Osteoblast (primary cell): ENCODE data around the gene ITGB2. TPM values are rescaled to one million over a fixed set of nuclear protein-coding genes. Genes with fewer than 3 reads are reported as not detected.

Experiments used
- DNase-seq: peaks from one replicate; pipeline ENCODE4 v3.0.0; 2011; ENCODE audit warnings: low spot score, mixed read lengths; ENCODE audit not compliant: insufficient read length; ENCODE audit errors: missing footprints
- H2AFZ ChIP-seq: 2 replicates; pipeline ENCODE4 v1.6.0; 2011; ENCODE audit warnings: mild to moderate bottlenecking, low read length
- H3K27ac ChIP-seq: 2 replicates; pipeline ENCODE4 v1.5.1; 2011; ENCODE audit warnings: mild to moderate bottlenecking, low read depth, low read length, moderate library complexity
- H3K27me3 ChIP-seq: 2 replicates; pipeline ENCODE4 v1.6.0; 2012; ENCODE audit warnings: mild to moderate bottlenecking, control low read depth, inconsistent platforms, low read length, moderate library complexity; ENCODE audit not compliant: insufficient read depth
- H3K36me3 ChIP-seq: 2 replicates; pipeline ENCODE4 v1.5.1; 2011; ENCODE audit warnings: mild to moderate bottlenecking, low read length, control low read depth, moderate library complexity; ENCODE audit not compliant: insufficient read depth
- H3K4me1 ChIP-seq: 2 replicates; pipeline ENCODE4 v1.5.1; 2011; ENCODE audit warnings: mild to moderate bottlenecking, low read length, control low read depth, moderate library complexity; ENCODE audit not compliant: insufficient read depth
- H3K4me2 ChIP-seq: 2 replicates; pipeline ENCODE4 v1.6.0; 2011; ENCODE audit warnings: mild to moderate bottlenecking, low read length; ENCODE audit not compliant: insufficient read depth
- H3K4me3 ChIP-seq: fragments of 200-600 bp; sonication (generic); 3 replicates; pipeline ENCODE4 v1.5.1; 2012; ENCODE audit warnings: mild to moderate bottlenecking, low read length, inconsistent platforms; ENCODE audit not compliant: insufficient read depth
- H3K79me2 ChIP-seq: 2 replicates; pipeline ENCODE4 v1.6.0; 2012; ENCODE audit warnings: mild to moderate bottlenecking, low read length, control low read depth, inconsistent platforms; ENCODE audit not compliant: insufficient read depth
- H3K9me3 ChIP-seq: 2 replicates; pipeline ENCODE4 v1.5.1; 2011; ENCODE audit warnings: low read depth, low read length, control low read depth
- H4K20me1 ChIP-seq: 2 replicates; pipeline ENCODE4 v1.6.0; 2012; ENCODE audit warnings: mild to moderate bottlenecking, low read length, control low read depth; ENCODE audit not compliant: insufficient read depth
- CTCF ChIP-seq: IDR thresholded peaks from 2 replicates; pipeline ENCODE4 v1.5.1; 2011; ENCODE audit warnings: mild to moderate bottlenecking, low read depth, low read length, moderate library complexity; ENCODE audit errors: extremely low read depth
- total RNA-seq: library from RNA; depleted of rRNA; stranded (reverse); fragments of >200 nt; gene quantifications from 2 replicates; pipeline ENCODE4 v1.2.3, GENCODE V29; 2012

ITGB2 gene
- total RNA-seq, 1 donor: 15.2 TPM

- no peak for TF ChIP-seq CTCF
- H3K4me1 ChIP-seq: no peaks in the 10 kb centered on the region
- H3K27ac ChIP-seq: no peak overlapping the region
- H3K27me3 ChIP-seq: no peaks in the 10 kb centered on the region
- H3K79me2 ChIP-seq: peaks cover 83% of the 10 kb centered on the region
- no peak for DNase-seq
- no peaks in the 10 kb centered on the region for H3K9me3 ChIP-seq
- H3K4me2 ChIP-seq: no peak overlapping the region
- no peak overlapping the region for H2AFZ ChIP-seq
- H3K4me3 ChIP-seq: no peak overlapping the region
- peaks cover 23% of the 10 kb centered on the region for H3K36me3 ChIP-seq
- H4K20me1 ChIP-seq: peaks cover 52% of the 10 kb centered on the region
Observed at GRCh38 chr21:44948426-44949120, 27.9 kb upstream of the ITGB2 start.

GRCh38 chr21:44947930-44948331 lies 27.2 kb upstream of the ITGB2 start:
- Histone ChIP-seq H3K4me1 (no peaks in the 10 kb centered on the region), H3K79me2 (peaks cover 84% of the 10 kb centered on the region), H3K4me2 (no peak overlapping the region), H2AFZ (no peak overlapping the region), H3K27ac (no peak overlapping the region), H3K27me3 (no peaks in the 10 kb centered on the region), H3K4me3 (no peak overlapping the region), H3K9me3 (no peaks in the 10 kb centered on the region), H4K20me1 (peaks cover 55% of the 10 kb centered on the region), H3K36me3 (peaks cover 26% of the 10 kb centered on the region)
- DNase-seq: no peak
- TF ChIP-seq CTCF: no peak

GRCh38 chr21:44947111-44947929 lies 26.6 kb upstream of the ITGB2 start:
- Histone ChIP-seq H3K4me3 (no peak overlapping the region), H3K27me3 (no peaks in the 10 kb centered on the region), H3K36me3 (peaks cover 26% of the 10 kb centered on the region), H3K9me3 (no peaks in the 10 kb centered on the region), H3K4me1 (no peaks in the 10 kb centered on the region), H3K79me2 (peaks cover 84% of the 10 kb centered on the region), H3K27ac (no peak overlapping the region), H3K4me2 (no peak overlapping the region), H4K20me1 (peaks cover 58% of the 10 kb centered on the region), H2AFZ (no peak overlapping the region)
- peak; percentile 86 for DNase-seq
- no peak for TF ChIP-seq CTCF
